SIG-M5 treated with dmso at 0.1 percent for 504 hours (cell line): ENCODE data around the gene GPR162.

Source experiments
- DNase-seq: peaks from one replicate; lab custom pipeline; 2025; ENCODE audit not compliant: unreplicated experiment; lab: John Stamatoyannopoulos, UW

GPR162 gene

GRCh38 chr12:6821591-6822425 is at the start of gene GPR162:
Gene GPR162 (plus strand): TSS chr12:6821821. CDS start chr12:6823899, 2,078 bp downstream.
- peak; percentile 63 for DNase-seq

GRCh38 chr12:6772331-6772695 is 49.3 kb upstream of the GPR162 start, which contains the start of gene LAG3:
Gene LAG3 (plus strand): TSS chr12:6772520. CDS start chr12:6772853, 333 bp downstream.
- no peak for DNase-seq

GRCh38 chr12:6772726-6773589 is 48.7 kb upstream of the GPR162 start:
- no peak for DNase-seq

GRCh38 chr12:6773590-6774351 is 47.9 kb upstream of the GPR162 start:
- DNase-seq = no peak

GRCh38 chr12:6774499-6775062 is 47.0 kb upstream of the GPR162 start:
- no peak for DNase-seq

- DNase-seq = no peak
Measured at GRCh38 chr12:6775185-6776174, 46.1 kb upstream of the GPR162 start.

- DNase-seq = no peak
Measured at GRCh38 chr12:6777386-6777785, 44.2 kb upstream of the GPR162 start.

- DNase-seq = no peak
Measured at GRCh38 chr12:6778217-6778573, 43.4 kb upstream of the GPR162 start.

- DNase-seq = peak; percentile 89
Measured at GRCh38 chr12:6778574-6779550, 42.8 kb upstream of the GPR162 start.

- DNase-seq = no peak
Measured at GRCh38 chr12:6779708-6780432, 41.8 kb upstream of the GPR162 start.

GRCh38 chr12:6780573-6780972 is 41.0 kb upstream of the GPR162 start:
- DNase-seq = no peak

- no peak for DNase-seq
Measured at GRCh38 chr12:6782119-6782518, 39.5 kb upstream of the GPR162 start.

- DNase-seq = no peak
Measured at GRCh38 chr12:6782850-6783566, 38.6 kb upstream of the GPR162 start.

GRCh38 chr12:6783828-6784227 is 37.8 kb upstream of the GPR162 start:
- DNase-seq = no peak

- no peak for DNase-seq
Measured at GRCh38 chr12:6784296-6784695, 37.3 kb upstream of the GPR162 start.

- no peak for DNase-seq
Measured at GRCh38 chr12:6784761-6785160, 36.9 kb upstream of the GPR162 start.

- DNase-seq = no peak
Measured at GRCh38 chr12:6786416-6787094, 35.1 kb upstream of the GPR162 start.
